Esophagus muscularis mucosa (tissue), 4 donors: ENCODE measurements around the gene TRIM25. TPM values are rescaled to one million over a fixed set of nuclear protein-coding genes. Genes with fewer than 3 reads are reported as not detected.

Experiments used
- DNase-seq: peaks from one replicate; pipeline ENCODE4 v3.0.0-alpha.2; 2017; ENCODE audit errors: extremely low spot score
- H3K27ac ChIP-seq, 4 donors: fragments of 200-600 bp; sonication (generic); replicated peaks in 1 of 4; 1 replicate in 3 of 4; 2 replicates in 1 of 4; pipeline ENCODE4 v1.5.1; 2016 to 2019; ENCODE audit warnings: mild to moderate bottlenecking in 1 of 4
- H3K27me3 ChIP-seq, 4 donors: fragments of 200-600 bp; sonication (generic); one replicate each; pipeline versions ENCODE4 v1.5.1 to v1.6.0; 2016 to 2019
- H3K36me3 ChIP-seq, 4 donors: fragments of 200-600 bp; sonication (generic); one replicate each; pipeline ENCODE4 v1.5.1; 2016 to 2019
- H3K4me1 ChIP-seq, 4 donors: fragments of 200-600 bp; sonication (generic); one replicate each; pipeline ENCODE4 v1.5.1; 2016 to 2019
- H3K4me3 ChIP-seq, 4 donors: fragments of 200-600 bp; sonication (generic); 1 replicate in 2 of 4; 2 replicates in 2 of 4; pipeline ENCODE4 v1.5.1; 2016 to 2019; ENCODE audit warnings: mild to moderate bottlenecking in 4 of 4, moderate library complexity in 1 of 4
- H3K9me3 ChIP-seq, 4 donors: fragments of 200-600 bp; sonication (generic); 1 replicate in 3 of 4; 2 replicates in 1 of 4; pipeline ENCODE4 v1.5.1; 2016 to 2019
- CTCF ChIP-seq, 3 experiments: fragments of 200-600 bp in 2 of 3; fragments of 450-650 bp in 1 of 3; sonication (generic) in 2 of 3; IDR thresholded peaks; one replicate each; pipeline ENCODE4 v1.5.1; 2017 to 2019; ENCODE audit warnings: antibody characterized with exemption in 3 of 3, mild to moderate bottlenecking in 2 of 3, moderate library complexity in 1 of 3
- EP300 ChIP-seq: sonication (generic); formaldehyde crosslinking; IDR thresholded peaks from one replicate; pipeline ENCODE4 v1.6.1; 2017; ENCODE audit warnings: antibody characterized with exemption
- POLR2A ChIP-seq: fragments of 450-650 bp; IDR thresholded peaks from one replicate; pipeline ENCODE4 v1.6.1; 2017; ENCODE audit warnings: antibody characterized with exemption, moderate library complexity, mild to moderate bottlenecking, low read depth
- POLR2AphosphoS5 ChIP-seq, 2 donors: sonication (generic); formaldehyde crosslinking; IDR thresholded peaks; one replicate each; pipeline ENCODE4 v1.6.1; 2017; ENCODE audit warnings: antibody characterized with exemption in 2 of 2
- WGBS: methylation state at CpG from one replicate; pipeline ENCODE4 v1.1.5; 2018; 5-methylcytosine and 5-hydroxymethylcytosine counted together
- intact Hi-C: fragments of 100-400 bp; cut with DNase I; formaldehyde crosslinking; loops from one replicate; pipeline ENCODE4 v1.15.1; 2023
- total RNA-seq, 4 donors: library from RNA; depleted of rRNA; stranded (reverse); fragments of >200 nt; gene quantifications; one replicate each; pipeline versions ENCODE4 v1.1.0 to v1.2.1, GENCODE V29; 2016

TRIM25 gene
- 10 to 100 TPM; 13.9 to 19.9 (median 16.6) TPM for total RNA-seq

- peaks cover 0 to 2% (median under 1%) of the 10 kb centered on the region in 4 donors for H3K36me3 ChIP-seq
- TF ChIP-seq EP300: no peak
- TF ChIP-seq POLR2A: peak; percentile 97
- no peak for TF ChIP-seq CTCF (IDR thresholded peaks at IDR 0.05)
- peak; percentile 92 to 98 for TF ChIP-seq POLR2AphosphoS5 (IDR thresholded peaks at IDR 0.05)
- DNase-seq: peak; percentile 98
- 0% methylated on average over 11 of the region's 58 CpGs for WGBS
- H3K4me1 ChIP-seq: peaks cover 44 to 63% (median 60%) of the 10 kb centered on the region in 4 donors
- no peaks in the 10 kb centered on the region for H3K9me3 ChIP-seq
- H3K4me3 ChIP-seq: peak within 1 kb of the TSS; percentile 74 to 97 (median 82)
- intact Hi-C loops: loop anchor here (5.0 kb wide), 1 partner anchor 77 kb away; no protein-coding TSS in a partner anchor
- no peaks in the 10 kb centered on the region for H3K27me3 ChIP-seq
- peak within 1 kb of the TSS; percentile 83 to 93 (median 88) for H3K27ac ChIP-seq
These were observed at the start of gene TRIM25 for GRCh38 chr17:56913867-56914580. TRIM25 (minus strand) TSS chr17:56914049; CDS start chr17:56913988, 61 bp downstream.

- TF ChIP-seq EP300 (no peak), CTCF (IDR thresholded peaks at IDR 0.05) (peak in 2 of 3 experiments; percentile 99 to 100), POLR2A (no peak), POLR2AphosphoS5 (IDR thresholded peaks at IDR 0.05) (peak; percentile 76 to 92)
- 14% methylated on average over 16 of the region's 59 CpGs for WGBS
- DNase-seq: peak; percentile 96
- intact Hi-C loops: no loop called here
- Histone ChIP-seq H3K4me3 (peak within 1 kb of the TSS; percentile 80 to 95 (median 86)), H3K36me3 (no peaks in the 10 kb centered on the region), H3K9me3 (no peaks in the 10 kb centered on the region), H3K4me1 (peaks cover 15 to 27% (median 20%) of the 10 kb centered on the region in 4 donors), H3K27me3 (no peaks in the 10 kb centered on the region), H3K27ac (peak within 1 kb of the TSS; percentile 87 to 94 (median 90))
These were observed 47.0 kb upstream of the TRIM25 start, which contains the start of gene COIL for GRCh38 chr17:56960596-56961538. COIL (minus strand) TSS chr17:56961050; CDS start chr17:56961019, 31 bp downstream.

- WGBS: 89% methylated on average over 5 of the region's 5 CpGs
- no peak for TF ChIP-seq CTCF (IDR thresholded peaks at IDR 0.05)
- H3K27ac ChIP-seq: no peak overlapping the region
- intact Hi-C loops: no loop called here
- H3K4me1 ChIP-seq: peaks cover 15 to 27% (median 20%) of the 10 kb centered on the region in 4 donors
- H3K27me3 ChIP-seq: no peaks in the 10 kb centered on the region
- no peak for DNase-seq
- no peak overlapping the region for H3K4me3 ChIP-seq
- H3K9me3 ChIP-seq: no peaks in the 10 kb centered on the region
- peaks cover 0 to 20% (median 0%) of the 10 kb centered on the region in 4 donors for H3K36me3 ChIP-seq
These were observed 43.1 kb upstream of the TRIM25 start for GRCh38 chr17:56956992-56957391.

- 73% methylated on average over 3 of the region's 3 CpGs for WGBS
- TF ChIP-seq CTCF (IDR thresholded peaks at IDR 0.05) (no peak), EP300 (no peak), POLR2AphosphoS5 (IDR thresholded peaks at IDR 0.05) (no peak), POLR2A (no peak)
- Histone ChIP-seq H3K9me3 (no peaks in the 10 kb centered on the region), H3K36me3 (peaks cover 21 to 76% (median 47%) of the 10 kb centered on the region in 4 donors), H3K4me3 (no peak overlapping the region), H3K4me1 (no peaks in the 10 kb centered on the region), H3K27me3 (no peaks in the 10 kb centered on the region), H3K27ac (no peak overlapping the region)
- no peak for DNase-seq
- intact Hi-C loops: no loop called here
These were observed 35.7 kb upstream of the TRIM25 start for GRCh38 chr17:56949595-56949994.
